Measurements from ENCODE around the gene GRIN2D.

GRIN2D gene

GRCh38 chr19:48398375-48399235, 5.1 kb downstream of the GRIN2D start:
- DNase-seq: peak; percentile 82 to 87

GRCh38 chr19:48400018-48400742, 6.7 kb downstream of the GRIN2D start:
- DNase-seq: no peak

DNA sequence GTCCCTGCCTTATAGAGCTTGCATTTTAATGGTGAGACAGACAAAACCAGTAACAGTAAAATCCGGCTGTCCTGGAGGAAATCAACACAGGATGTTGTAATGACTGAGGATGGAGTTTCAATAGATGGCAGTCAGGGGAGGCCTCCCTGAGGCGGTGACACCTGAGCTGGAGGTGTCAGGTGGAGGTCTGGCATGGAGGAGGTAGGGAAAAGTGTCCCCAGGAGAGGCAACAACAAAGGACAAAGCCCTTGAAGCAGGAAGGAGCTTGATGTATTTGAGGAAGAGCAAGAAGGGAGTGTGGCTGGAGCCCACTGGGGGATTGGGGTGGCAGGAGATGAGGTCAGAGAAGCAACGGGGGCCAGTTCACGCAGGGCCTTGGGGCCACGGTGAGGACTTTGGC, 7.8 kb downstream of the GRIN2D start:
- no peak for DNase-seq

DNA sequence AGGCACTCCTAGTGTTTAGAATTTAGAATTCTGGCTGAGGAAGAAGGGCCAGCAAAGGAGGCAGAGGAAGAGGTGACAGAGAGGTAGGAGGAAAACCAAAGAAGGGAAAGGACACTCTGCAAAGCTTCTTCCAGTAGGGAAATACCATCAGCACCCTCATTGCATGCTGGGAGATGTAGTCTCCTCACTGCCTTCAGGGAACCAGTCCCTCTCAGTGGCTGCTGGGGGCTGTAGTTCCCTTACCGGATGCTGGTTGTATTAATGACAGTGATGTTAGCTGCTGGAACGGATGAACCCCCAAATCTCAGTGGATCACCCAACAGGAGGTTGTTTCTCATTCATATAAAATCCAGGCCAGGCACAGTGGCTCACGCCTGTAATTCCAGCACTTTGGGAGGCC, 10.1 kb downstream of the GRIN2D start:
- DNase-seq: peak in 1 of 2 donors; percentile 44

DNA sequence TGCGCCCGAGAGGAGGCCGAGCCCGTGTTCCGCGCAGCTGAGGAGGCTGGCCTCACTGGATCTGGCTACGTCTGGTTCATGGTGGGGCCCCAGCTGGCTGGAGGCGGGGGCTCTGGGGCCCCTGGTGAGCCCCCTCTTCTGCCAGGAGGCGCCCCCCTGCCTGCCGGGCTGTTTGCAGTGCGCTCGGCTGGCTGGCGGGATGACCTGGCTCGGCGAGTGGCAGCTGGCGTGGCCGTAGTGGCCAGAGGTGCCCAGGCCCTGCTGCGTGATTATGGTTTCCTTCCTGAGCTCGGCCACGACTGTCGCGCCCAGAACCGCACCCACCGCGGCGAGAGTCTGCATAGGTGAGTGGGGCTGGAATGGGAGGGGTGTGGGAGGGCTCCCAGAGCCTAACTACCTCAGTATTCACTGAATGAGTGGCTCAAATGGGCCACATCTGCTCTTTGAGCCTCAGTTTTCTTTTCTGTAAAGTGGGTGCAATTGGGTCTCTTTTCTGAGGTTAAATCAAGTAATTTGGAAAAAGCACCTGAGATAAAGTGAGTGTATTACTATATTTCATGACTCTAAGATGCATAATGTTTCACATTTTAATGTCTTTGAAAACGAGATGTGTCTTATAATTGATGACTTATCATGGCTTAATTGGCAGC, 11.7 kb downstream of the GRIN2D start:
- no peak for DNase-seq

DNA sequence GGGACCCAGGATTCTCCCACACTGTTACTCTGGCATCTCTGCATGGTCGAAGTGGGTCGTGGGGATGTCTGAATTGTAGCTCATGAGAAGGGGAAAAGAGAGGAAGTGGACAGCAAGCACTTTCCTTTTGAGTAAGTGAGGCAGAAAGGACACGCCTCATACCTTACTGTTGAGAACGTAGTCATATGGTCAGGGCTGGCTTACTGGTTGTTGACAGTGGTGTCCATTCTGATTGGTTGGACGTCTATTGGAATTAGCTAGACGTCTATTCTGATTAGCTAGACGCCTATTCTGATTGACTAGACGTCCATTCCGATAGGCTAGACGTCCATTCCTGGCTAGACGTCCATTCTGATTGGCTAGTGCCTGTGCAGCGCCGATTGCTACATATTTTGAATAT, 12.4 kb downstream of the GRIN2D start:
- DNase-seq: no peak

DNA sequence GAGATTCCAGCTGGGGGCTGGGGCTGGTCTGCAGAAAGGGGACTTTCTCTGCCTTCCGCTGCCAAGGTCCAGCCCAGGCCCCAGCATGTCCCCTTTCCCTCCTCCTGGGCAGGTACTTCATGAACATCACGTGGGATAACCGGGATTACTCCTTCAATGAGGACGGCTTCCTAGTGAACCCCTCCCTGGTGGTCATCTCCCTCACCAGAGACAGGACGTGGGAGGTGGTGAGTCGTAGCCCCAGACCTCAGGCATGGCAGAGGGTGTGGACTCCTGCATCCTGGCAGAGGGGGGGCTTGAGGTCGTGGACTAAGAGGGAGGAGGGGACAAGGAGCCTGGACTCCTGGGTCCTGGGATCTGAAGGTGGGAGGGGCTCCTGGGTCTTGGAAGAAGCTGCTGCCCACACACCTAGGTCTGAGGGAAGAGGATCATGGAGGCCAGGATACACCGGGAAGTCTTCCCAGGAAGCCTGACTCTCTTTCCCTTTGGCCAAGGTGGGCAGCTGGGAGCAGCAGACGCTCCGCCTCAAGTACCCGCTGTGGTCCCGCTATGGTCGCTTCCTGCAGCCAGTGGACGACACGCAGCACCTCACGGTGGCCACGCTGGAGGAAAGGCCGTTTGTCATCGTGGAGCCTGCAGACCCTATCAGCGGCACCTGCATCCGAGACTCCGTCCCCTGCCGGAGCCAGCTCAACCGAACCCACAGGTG, 20.6 kb downstream of the GRIN2D start:
- no peak for DNase-seq

- peak; percentile 66 to 79 for DNase-seq
Measured at GRCh38 chr19:48415395-48415794, 21.9 kb downstream of the GRIN2D start.

DNA sequence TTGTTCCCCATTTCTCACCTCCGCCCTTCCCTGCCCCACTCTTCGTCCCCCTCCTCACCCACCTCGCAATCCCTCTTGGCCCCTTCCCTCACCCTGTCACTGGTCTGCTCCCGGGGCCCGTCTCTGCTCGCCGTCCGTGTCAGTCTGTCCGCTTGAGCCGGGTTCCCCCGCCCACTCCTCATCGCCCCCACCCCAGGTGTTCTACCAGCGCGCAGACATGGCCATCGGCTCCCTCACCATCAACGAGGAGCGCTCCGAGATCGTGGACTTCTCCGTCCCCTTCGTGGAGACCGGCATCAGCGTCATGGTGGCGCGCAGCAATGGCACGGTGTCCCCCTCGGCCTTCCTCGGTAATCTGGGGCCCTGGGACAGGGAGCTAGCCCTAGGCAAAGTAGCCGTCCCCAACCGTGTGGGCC, 22.3 kb downstream of the GRIN2D start:
- DNase-seq: no peak

GRCh38 chr19:48417421-48417820, 24.0 kb downstream of the GRIN2D start:
- no peak for DNase-seq

GRCh38 chr19:48418317-48419064, 25.0 kb downstream of the GRIN2D start:
- DNase-seq: no peak

- peak; percentile 74 to 75 for DNase-seq
Measured at GRCh38 chr19:48419158-48419920, 25.9 kb downstream of the GRIN2D start.

GRCh38 chr19:48421548-48421947, 28.1 kb downstream of the GRIN2D start:
- no peak for DNase-seq

GRCh38 chr19:48424694-48425219, 31.3 kb downstream of the GRIN2D start:
- no peak for DNase-seq

- no peak for DNase-seq
Measured at GRCh38 chr19:48428670-48429069, 35.2 kb downstream of the GRIN2D start.

DNA sequence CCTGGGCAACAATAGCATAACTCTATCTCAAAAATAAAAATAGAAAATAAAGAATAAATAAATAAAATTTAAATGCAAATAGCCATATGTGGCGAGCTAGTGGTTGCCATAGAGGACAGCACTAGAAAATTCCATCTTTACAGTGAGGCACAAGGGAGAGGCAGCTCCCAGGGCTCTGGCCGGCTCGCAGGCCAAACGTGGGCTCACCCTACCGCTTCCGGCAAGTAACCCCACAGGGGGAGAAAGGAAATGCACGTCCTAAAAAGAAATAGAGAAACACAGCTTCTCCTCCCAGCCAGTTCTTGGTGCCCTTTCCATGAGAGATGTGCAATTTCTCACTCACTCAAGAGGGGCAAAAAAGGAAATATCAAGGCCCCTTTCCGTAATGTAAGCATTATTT, 39.9 kb downstream of the GRIN2D start:
- no peak for DNase-seq

DNA sequence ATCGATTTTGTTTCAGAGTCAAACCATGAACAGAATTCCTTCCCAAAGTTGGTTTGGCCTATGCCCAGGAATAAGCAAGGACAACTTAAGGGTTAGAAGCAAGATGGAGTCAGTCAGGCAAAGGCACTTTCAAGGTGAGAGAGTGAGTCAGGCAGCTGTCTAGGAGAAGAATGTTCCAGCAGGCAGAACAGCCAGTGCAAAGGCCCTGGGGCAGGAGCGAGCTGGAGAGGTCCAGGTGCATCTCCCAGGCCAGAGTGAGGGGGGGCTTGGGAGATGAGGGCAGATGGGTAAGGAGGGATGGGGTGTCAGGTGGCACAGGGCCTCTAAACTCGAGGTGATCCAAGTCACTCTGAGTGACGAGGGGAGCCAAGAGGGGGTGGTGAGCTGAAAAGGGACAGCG, 43.1 kb downstream of the GRIN2D start:
- no peak for DNase-seq

- DNase-seq: no peak
Measured at GRCh38 chr19:48441360-48442050, 48.0 kb downstream of the GRIN2D start.

DNA sequence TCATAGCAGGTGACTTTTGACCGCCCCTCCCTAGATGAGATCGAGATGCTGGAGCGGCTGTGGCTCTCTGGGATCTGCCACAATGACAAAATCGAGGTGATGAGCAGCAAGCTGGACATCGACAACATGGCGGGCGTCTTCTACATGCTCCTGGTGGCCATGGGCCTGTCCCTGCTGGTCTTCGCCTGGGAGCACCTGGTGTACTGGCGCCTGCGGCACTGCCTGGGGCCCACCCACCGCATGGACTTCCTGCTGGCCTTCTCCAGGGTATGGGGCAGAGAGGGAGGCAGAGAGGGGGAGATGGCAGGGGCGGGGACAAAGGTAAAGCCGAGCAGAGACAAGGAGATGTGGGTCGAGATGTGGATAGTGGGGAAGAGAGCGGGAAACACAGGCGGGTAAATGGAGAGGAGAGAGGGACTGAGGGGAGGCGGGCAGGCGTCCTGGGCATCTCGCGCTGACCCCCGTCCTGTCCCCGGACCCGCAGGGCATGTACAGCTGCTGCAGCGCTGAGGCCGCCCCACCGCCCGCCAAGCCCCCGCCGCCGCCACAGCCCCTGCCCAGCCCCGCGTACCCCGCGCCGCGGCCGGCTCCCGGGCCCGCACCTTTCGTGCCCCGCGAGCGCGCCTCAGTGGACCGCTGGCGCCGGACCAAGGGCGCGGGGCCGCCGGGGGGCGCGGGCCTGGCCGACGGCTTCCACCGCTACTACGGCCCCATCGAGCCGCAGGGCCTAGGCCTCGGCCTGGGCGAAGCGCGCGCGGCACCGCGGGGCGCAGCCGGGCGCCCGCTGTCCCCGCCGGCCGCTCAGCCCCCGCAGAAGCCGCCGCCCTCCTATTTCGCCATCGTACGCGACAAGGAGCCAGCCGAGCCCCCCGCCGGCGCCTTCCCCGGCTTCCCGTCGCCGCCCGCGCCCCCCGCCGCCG, 48.9 kb downstream of the GRIN2D start:
- DNase-seq: no peak

All from stimulated activated CD4-positive, alpha-beta T cell treated with anti-CD3 and anti-CD28 coated beads, Interleukin-2, amount 100 ng/mL, for 24 hours (primary cell).